Measurements from ENCODE around the gene HSPA12B.
A peak's percentile ranks its signal among the peaks of the same experiment; 100 is the strongest.

Gene HSPA12B

GRCh38 chr20:3743251-3743650, 10.8 kb downstream of the HSPA12B start:
- Histone ChIP-seq H3K4me3 (ENCODE audit: low read depth, low read length) (no peak overlapping the region), H3K36me3 (ENCODE audit: control insufficient read depth, insufficient read depth, low read length) (no peaks in the 10 kb centered on the region), H3K9me3 (ENCODE audit: control insufficient read depth, insufficient read depth, low read length) (no peaks in the 10 kb centered on the region), H3K27ac (ENCODE audit: low read depth, low read length) (no peak overlapping the region), H3K9ac (ENCODE audit: low read depth, low read length) (no peak overlapping the region), H3K4me1 (ENCODE audit: control insufficient read depth, insufficient read depth, low read length) (peaks cover 9% of the 10 kb centered on the region; the same call in 1 of the 2 replicates), H3K27me3 (ENCODE audit: control insufficient read depth, insufficient read depth, low read length) (peaks cover 26% of the 10 kb centered on the region)

DNA sequence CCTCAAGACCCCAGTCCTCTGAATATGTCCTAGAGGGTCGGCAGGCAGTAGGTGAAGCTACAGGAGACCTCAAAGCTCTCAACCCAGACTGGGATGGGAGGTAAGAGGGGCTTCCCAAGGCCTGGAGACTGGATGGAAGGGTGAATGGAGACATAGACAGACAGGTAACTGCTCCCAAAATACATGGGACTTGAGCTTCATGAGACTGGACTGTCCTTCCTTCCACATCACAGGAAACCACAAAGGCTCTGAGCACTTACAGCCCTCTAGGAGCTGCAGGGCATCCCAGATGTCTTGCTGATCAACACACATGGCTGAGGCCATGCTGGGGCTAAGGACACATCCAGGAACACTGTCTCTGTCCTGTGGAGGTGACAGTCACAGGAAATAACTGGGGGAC, 11.6 kb downstream of the HSPA12B start:
- H3K4me3 ChIP-seq (ENCODE audit: low read depth, low read length) = no peak overlapping the region
- H3K36me3 ChIP-seq (ENCODE audit: control insufficient read depth, insufficient read depth, low read length) = no peaks in the 10 kb centered on the region
- peaks cover 34% of the 10 kb centered on the region for H3K27me3 ChIP-seq (ENCODE audit: control insufficient read depth, insufficient read depth, low read length)
- no peaks in the 10 kb centered on the region for H3K9me3 ChIP-seq (ENCODE audit: control insufficient read depth, insufficient read depth, low read length)
- peaks cover 9% of the 10 kb centered on the region; the same call in 1 of the 2 replicates for H3K4me1 ChIP-seq (ENCODE audit: control insufficient read depth, insufficient read depth, low read length)
- H3K27ac ChIP-seq (ENCODE audit: low read depth, low read length) = no peak overlapping the region
- H3K9ac ChIP-seq (ENCODE audit: low read depth, low read length) = no peak overlapping the region

DNA sequence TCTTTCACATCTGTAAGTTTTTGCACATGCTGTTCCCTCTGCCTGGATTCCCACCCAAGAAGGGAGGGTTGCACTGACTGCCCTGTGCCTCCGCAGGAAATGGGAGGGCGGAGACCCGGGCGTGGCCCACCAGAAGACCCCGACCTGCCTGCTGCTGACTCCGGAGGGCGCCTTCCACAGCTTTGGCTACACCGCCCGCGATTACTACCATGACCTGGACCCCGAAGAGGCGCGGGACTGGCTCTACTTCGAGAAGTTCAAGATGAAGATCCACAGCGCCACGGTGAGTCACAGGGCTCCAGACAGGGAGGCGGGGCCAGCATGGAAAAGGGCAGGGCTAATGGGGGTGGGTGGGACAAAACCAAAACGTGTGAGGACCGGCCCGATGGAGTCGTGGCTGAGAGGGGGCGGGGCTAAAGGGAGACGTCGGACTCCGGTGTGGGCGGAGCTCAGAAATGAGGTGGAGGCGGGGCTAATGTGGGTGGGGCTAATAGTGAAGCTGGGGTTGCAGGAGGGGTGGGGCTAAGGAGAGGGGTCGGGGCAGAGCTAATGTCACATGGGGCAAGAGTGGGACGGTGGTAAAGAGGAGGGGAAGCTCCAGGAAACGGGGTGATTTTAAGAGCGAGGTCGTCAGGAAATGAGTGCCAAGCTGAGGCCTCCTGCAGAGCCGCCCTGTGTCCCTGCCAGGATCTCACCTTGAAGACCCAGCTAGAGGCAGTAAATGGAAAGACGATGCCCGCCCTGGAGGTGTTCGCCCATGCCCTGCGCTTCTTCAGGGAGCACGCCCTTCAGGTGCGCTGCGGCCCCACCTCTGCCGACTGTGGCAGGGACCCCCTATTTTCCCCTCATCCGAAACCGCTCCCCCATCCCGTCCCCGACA, 12.6 kb downstream of the HSPA12B start:
- Histone ChIP-seq H3K9ac (ENCODE audit: low read depth, low read length) (peak overlapping the region; percentile 43; the same call in 1 of the 2 replicates), H3K27ac (ENCODE audit: low read depth, low read length) (peak overlapping the region; percentile 28), H3K4me1 (ENCODE audit: control insufficient read depth, insufficient read depth, low read length) (peaks cover 12% of the 10 kb centered on the region; the same call in 1 of the 2 replicates), H3K36me3 (ENCODE audit: control insufficient read depth, insufficient read depth, low read length) (no peaks in the 10 kb centered on the region), H3K4me3 (ENCODE audit: low read depth, low read length) (peak overlapping the region; percentile 87), H3K9me3 (ENCODE audit: control insufficient read depth, insufficient read depth, low read length) (no peaks in the 10 kb centered on the region), H3K27me3 (ENCODE audit: control insufficient read depth, insufficient read depth, low read length) (peaks cover 43% of the 10 kb centered on the region)

DNA sequence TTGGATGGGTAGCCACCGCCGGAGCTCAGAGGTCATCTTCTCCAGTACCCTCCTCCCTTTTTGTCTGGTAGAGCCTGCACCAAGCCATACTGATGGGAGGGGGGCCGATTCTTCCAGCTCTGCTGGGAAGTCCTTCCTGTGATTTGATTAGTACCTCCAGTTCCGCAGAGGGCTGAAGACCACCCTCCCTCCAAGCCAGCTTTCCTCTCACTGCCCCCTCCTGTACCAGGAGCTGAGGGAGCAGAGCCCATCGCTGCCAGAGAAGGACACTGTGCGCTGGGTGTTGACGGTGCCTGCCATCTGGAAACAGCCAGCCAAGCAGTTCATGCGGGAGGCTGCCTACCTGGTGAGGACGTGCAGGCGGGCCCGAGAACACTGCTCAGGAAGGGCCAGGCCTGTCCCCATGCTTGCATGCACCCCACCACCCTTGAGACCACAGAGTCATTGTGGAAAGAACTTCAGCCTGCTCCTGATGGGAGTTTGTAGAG, 13.2 kb downstream of the HSPA12B start:
- Histone ChIP-seq H3K9me3 (ENCODE audit: control insufficient read depth, insufficient read depth, low read length) (no peaks in the 10 kb centered on the region), H3K4me1 (ENCODE audit: control insufficient read depth, insufficient read depth, low read length) (peaks cover 17% of the 10 kb centered on the region; the same call in 1 of the 2 replicates), H3K27me3 (ENCODE audit: control insufficient read depth, insufficient read depth, low read length) (peaks cover 50% of the 10 kb centered on the region), H3K4me3 (ENCODE audit: low read depth, low read length) (peak overlapping the region; percentile 80), H3K27ac (ENCODE audit: low read depth, low read length) (no peak overlapping the region), H3K9ac (ENCODE audit: low read depth, low read length) (no peak overlapping the region), H3K36me3 (ENCODE audit: control insufficient read depth, insufficient read depth, low read length) (no peaks in the 10 kb centered on the region)

GRCh38 chr20:3747471-3747870, 15.0 kb downstream of the HSPA12B start:
- Histone ChIP-seq H3K27ac (ENCODE audit: low read depth, low read length) (no peak overlapping the region), H3K9me3 (ENCODE audit: control insufficient read depth, insufficient read depth, low read length) (no peaks in the 10 kb centered on the region), H3K9ac (ENCODE audit: low read depth, low read length) (no peak overlapping the region), H3K4me3 (ENCODE audit: low read depth, low read length) (no peak overlapping the region), H3K36me3 (ENCODE audit: control insufficient read depth, insufficient read depth, low read length) (no peaks in the 10 kb centered on the region), H3K4me1 (ENCODE audit: control insufficient read depth, insufficient read depth, low read length) (peaks cover 18% of the 10 kb centered on the region), H3K27me3 (ENCODE audit: control insufficient read depth, insufficient read depth, low read length) (peaks cover 64% of the 10 kb centered on the region)

DNA sequence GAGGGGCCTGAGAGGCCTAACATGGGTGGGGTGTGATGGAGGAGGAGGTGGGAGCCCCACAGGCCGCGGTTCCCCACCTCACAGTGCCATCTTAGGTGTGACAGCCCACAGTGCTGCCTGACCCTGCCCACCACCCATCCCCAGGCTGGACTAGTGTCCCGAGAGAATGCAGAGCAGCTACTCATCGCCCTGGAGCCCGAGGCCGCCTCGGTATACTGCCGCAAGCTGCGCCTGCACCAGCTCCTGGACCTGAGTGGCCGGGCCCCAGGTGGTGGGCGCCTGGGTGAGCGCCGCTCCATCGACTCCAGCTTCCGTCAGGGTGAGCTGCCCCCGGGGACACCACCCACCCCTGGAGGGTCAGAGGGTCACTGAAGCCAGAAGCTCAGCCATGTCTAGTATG, 15.6 kb downstream of the HSPA12B start:
- H3K4me3 ChIP-seq (ENCODE audit: low read depth, low read length) = no peak overlapping the region
- no peak overlapping the region for H3K27ac ChIP-seq (ENCODE audit: low read depth, low read length)
- H3K4me1 ChIP-seq (ENCODE audit: control insufficient read depth, insufficient read depth, low read length) = peaks cover 21% of the 10 kb centered on the region
- H3K27me3 ChIP-seq (ENCODE audit: control insufficient read depth, insufficient read depth, low read length) = peaks cover 65% of the 10 kb centered on the region
- H3K36me3 ChIP-seq (ENCODE audit: control insufficient read depth, insufficient read depth, low read length) = no peaks in the 10 kb centered on the region
- H3K9me3 ChIP-seq (ENCODE audit: control insufficient read depth, insufficient read depth, low read length) = no peaks in the 10 kb centered on the region
- H3K9ac ChIP-seq (ENCODE audit: low read depth, low read length) = no peak overlapping the region

- Histone ChIP-seq H3K27me3 (ENCODE audit: control insufficient read depth, insufficient read depth, low read length) (peaks cover 64% of the 10 kb centered on the region), H3K9ac (ENCODE audit: low read depth, low read length) (no peak overlapping the region), H3K4me3 (ENCODE audit: low read depth, low read length) (peak overlapping the region; percentile 66; the same call in 1 of the 2 replicates), H3K27ac (ENCODE audit: low read depth, low read length) (no peak overlapping the region), H3K9me3 (ENCODE audit: control insufficient read depth, insufficient read depth, low read length) (no peaks in the 10 kb centered on the region), H3K4me1 (ENCODE audit: control insufficient read depth, insufficient read depth, low read length) (peaks cover 21% of the 10 kb centered on the region), H3K36me3 (ENCODE audit: control insufficient read depth, insufficient read depth, low read length) (no peaks in the 10 kb centered on the region)
These were observed 16.7 kb downstream of the HSPA12B start for GRCh38 chr20:3749087-3749688.

DNA sequence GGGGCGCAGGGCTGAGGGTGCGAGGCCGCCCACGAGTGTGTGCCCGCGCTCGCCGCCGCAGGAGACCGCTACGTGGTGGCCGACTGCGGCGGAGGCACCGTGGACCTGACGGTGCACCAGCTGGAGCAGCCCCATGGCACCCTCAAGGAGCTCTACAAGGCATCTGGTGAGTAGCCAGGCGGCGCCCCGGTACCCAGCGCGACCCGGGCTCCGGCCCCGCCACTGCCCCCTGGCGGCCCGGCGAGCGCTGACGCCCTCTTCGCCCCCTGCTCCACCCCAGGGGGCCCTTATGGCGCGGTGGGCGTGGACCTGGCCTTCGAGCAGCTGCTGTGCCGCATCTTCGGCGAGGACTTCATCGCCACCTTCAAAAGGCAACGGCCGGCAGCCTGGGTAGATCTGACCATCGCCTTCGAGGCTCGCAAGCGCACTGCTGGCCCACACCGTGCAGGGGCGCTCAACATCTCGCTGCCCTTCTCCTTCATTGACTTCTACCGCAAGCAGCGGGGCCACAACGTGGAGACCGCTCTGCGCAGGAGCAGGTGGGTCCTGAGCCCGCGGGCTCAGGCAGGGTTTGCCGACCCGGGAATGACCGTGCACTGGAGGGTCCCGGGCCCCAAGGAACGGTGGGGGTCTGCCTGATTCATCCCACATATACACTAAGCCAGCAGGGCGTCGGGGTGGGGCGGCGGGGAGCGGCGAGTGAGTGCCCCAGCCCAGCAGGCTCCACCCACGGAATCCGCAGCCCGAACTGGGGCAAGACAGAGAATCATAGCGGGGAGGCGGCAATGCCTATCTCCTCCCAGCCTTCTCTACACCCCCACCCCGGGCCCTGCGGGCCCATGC, 17.4 kb downstream of the HSPA12B start:
- Histone ChIP-seq H3K9ac (ENCODE audit: low read depth, low read length) (no peak overlapping the region), H3K36me3 (ENCODE audit: control insufficient read depth, insufficient read depth, low read length) (no peaks in the 10 kb centered on the region), H3K4me3 (ENCODE audit: low read depth, low read length) (peak overlapping the region; percentile 66), H3K4me1 (ENCODE audit: control insufficient read depth, insufficient read depth, low read length) (peaks cover 21% of the 10 kb centered on the region), H3K27me3 (ENCODE audit: control insufficient read depth, insufficient read depth, low read length) (peaks cover 59% of the 10 kb centered on the region), H3K27ac (ENCODE audit: low read depth, low read length) (no peak overlapping the region), H3K9me3 (ENCODE audit: control insufficient read depth, insufficient read depth, low read length) (no peaks in the 10 kb centered on the region)

- H3K4me1 ChIP-seq (ENCODE audit: control insufficient read depth, insufficient read depth, low read length) = peaks cover 15% of the 10 kb centered on the region
- H3K27ac ChIP-seq (ENCODE audit: low read depth, low read length) = no peak overlapping the region
- H3K9me3 ChIP-seq (ENCODE audit: control insufficient read depth, insufficient read depth, low read length) = no peaks in the 10 kb centered on the region
- peaks cover 50% of the 10 kb centered on the region for H3K27me3 ChIP-seq (ENCODE audit: control insufficient read depth, insufficient read depth, low read length)
- no peak overlapping the region; the same call in 1 of the 2 replicates for H3K9ac ChIP-seq (ENCODE audit: low read depth, low read length)
- H3K36me3 ChIP-seq (ENCODE audit: control insufficient read depth, insufficient read depth, low read length) = peaks cover 13% of the 10 kb centered on the region; the same call in 1 of the 2 replicates
- H3K4me3 ChIP-seq (ENCODE audit: low read depth, low read length) = peak overlapping the region; percentile 67
These were observed 18.8 kb downstream of the HSPA12B start for GRCh38 chr20:3751305-3751674.

DNA sequence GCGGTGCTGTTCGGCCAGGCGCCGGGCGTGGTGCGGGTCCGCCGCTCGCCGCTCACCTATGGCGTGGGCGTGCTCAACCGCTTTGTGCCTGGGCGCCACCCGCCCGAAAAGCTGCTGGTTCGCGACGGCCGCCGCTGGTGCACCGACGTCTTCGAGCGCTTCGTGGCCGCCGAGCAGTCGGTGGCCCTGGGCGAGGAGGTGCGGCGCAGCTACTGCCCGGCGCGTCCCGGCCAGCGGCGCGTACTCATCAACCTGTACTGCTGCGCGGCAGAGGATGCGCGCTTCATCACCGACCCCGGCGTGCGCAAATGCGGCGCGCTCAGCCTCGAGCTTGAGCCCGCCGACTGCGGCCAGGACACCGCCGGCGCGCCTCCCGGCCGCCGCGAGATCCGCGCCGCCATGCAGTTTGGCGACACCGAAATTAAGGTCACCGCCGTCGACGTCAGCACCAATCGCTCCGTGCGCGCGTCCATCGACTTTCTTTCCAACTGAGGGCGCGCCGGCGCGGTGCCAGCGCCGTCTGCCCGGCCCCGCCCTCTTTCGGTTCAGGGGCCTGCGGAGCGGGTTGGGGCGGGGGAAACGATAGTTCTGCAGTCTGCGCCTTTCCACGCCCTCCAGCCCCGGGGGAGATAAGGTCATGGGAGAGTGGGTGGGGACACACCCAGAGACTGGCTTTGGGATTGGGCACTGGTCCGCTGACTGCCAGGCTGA, 19.3 kb downstream of the HSPA12B start:
- Histone ChIP-seq H3K9ac (ENCODE audit: low read depth, low read length) (no peak overlapping the region; the same call in 1 of the 2 replicates), H3K36me3 (ENCODE audit: control insufficient read depth, insufficient read depth, low read length) (peaks cover 14% of the 10 kb centered on the region; the same call in 1 of the 2 replicates), H3K4me3 (ENCODE audit: low read depth, low read length) (peak overlapping the region; percentile 67), H3K4me1 (ENCODE audit: control insufficient read depth, insufficient read depth, low read length) (peaks cover 15% of the 10 kb centered on the region), H3K9me3 (ENCODE audit: control insufficient read depth, insufficient read depth, low read length) (no peaks in the 10 kb centered on the region), H3K27ac (ENCODE audit: low read depth, low read length) (no peak overlapping the region), H3K27me3 (ENCODE audit: control insufficient read depth, insufficient read depth, low read length) (peaks cover 50% of the 10 kb centered on the region)

All from HUES48 (cell line).